NCI-H82 treated with DMSO at 0.1 percent for 48 hours (cell line): ENCODE results near the gene SCN1A.
A peak's percentile ranks its signal among the peaks of the same experiment; 100 is the strongest.
"Not testable (repeated sequence)": the region's sequence is repeated elsewhere in the genome, so short reads cannot be mapped to it uniquely, and the experiment has no call there.

Source experiments
- DNase-seq: peaks from one replicate; lab custom pipeline; 2025; ENCODE audit not compliant: unreplicated experiment; lab: John Stamatoyannopoulos, UW

Gene SCN1A

DNA sequence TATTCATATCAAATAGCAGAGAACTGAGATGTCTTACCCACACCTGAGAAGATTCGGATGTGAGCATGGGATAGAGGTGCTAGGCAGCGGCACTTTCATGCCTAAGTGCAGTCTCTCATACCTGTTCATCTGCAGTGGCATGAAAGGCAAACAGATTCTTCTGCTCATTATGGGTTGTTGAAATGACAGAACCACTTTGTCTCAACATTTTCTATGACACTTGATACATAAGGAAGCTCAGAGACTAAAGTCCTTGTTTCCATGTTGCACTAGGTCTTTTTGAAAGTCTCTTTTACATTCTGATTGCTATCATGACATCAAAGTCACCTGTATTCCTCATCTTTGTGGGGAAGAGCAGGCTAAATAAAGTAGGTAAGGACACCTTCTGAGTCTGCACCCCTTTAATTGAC lies 8.0 kb upstream of the SCN1A start:
- DNase-seq: no peak

DNA sequence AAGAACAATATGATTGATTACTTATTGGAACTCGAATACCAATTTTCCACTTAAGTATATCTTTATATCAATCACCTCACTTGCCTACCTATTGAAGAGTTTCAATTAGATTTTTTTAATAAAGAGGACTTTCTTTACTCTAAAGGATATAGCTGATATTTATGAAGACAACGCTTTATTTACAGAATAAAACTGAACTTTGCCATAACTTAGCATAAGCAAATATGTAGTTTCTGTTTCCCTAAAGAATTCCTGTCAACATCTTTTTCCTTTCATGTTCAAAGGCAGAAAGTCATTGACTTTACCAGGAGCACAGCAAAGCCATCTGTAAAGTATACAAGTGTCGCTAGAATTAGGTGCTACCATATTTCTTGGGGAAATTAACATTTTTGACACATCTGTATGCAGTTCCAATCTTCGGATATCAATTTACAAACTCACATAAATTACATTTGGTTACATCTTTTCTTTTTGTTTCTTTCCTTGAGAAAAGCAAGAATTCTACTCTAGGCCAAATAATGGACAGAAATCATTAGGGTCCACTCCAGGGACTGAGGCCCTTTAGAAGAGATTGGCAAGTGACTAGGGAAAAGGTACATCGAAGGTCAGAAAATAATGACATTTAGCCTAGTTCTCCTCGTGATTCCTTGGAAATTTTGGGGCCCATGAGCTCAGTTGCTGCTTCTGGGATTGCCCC lies 7.5 kb upstream of the SCN1A start:
- DNase-seq: no peak

DNA sequence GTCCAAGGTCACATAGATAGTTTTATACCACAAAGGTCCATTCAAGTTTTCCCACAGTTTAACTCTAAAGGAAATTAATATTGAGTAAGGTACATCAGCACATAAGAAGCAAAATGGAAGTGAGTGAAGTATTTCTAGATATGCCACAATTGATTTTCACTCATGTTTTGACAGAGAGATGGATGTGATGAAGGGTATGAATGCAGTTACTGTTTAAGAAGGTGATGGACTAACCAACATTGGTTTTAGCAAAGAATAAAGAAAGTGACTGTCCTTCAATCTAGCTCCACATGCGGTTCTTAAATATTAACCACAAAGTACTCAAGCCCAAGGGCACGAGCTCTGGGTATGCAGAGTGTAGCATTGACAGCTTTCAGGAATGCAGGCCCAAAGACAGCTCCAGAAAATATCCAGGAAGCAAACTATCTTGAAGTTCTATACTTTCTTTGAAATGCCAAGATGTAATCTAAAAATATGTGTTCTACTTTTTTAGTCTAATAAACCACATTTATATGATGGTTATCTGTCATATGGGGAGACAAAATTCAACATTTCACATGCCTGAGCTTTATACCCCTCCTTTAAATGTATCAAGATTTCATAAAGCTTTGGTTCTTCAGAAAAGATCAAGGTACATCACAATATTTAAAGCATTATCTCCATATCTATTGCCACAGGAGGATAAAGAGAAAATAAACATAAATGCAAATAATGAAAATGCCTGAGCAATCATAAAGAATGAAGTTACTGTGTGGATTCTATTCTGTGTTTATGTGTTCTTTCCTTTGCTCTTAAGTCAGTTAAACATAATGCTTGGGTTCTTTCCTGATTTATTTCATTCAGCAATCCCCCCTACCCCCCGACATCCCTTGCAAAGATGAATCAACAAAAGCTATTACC lies 6.7 kb upstream of the SCN1A start:
- no peak for DNase-seq

- no peak for DNase-seq
Observed at GRCh38 chr2:166133653-166134052, 5.8 kb upstream of the SCN1A start.

GRCh38 chr2:166128156-166128505 lies 311 bp upstream of the SCN1A start:
- DNase-seq: no peak

GRCh38 chr2:166126007-166126639 lies 1.7 kb downstream of the SCN1A start:
- no peak for DNase-seq

DNA sequence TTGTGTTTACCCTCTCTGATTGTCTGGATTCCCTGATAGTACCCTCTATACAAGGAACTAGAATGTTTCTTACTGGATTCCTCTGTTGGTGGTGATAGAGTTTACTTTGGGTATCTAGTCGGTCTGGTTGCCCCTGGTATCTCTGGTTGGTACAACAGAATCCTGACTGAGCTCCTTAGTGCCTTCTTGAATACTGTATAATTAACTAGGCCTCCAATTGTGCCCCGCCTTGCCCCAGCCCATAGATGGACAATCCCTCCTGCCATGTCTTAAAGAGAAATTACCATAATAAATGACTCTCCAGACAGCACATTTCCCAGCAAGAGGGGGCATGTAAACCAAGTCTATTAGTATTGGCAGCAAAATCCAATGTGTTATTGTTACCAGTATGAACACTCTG lies 2.3 kb downstream of the SCN1A start:
- DNase-seq: no peak

- DNase-seq: no peak
Observed at GRCh38 chr2:166118180-166118579, 9.6 kb downstream of the SCN1A start.

DNA sequence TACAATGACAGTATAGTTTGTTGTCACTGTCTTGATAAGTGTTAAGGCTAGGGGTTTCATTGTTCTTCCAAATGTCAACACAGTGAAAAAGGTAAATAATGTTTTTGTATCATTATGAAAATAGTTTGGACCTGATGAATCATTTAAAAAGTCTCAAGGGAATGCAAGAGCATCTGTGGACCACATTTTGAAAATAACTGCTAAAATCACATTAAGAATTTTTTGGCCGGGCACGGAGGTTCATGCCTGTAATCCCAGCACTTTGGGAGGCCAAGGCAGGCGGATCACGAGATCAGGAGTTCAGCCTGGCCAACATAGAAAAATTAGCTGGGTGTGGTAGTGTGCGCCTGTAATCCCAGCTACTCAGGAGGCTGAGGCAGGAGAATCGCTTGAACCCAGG lies 10.3 kb downstream of the SCN1A start:
- no peak for DNase-seq

GRCh38 chr2:166115589-166115988 lies 12.2 kb downstream of the SCN1A start:
- no peak for DNase-seq

GRCh38 chr2:166112193-166112605 lies 15.6 kb downstream of the SCN1A start:
- no peak for DNase-seq

DNA sequence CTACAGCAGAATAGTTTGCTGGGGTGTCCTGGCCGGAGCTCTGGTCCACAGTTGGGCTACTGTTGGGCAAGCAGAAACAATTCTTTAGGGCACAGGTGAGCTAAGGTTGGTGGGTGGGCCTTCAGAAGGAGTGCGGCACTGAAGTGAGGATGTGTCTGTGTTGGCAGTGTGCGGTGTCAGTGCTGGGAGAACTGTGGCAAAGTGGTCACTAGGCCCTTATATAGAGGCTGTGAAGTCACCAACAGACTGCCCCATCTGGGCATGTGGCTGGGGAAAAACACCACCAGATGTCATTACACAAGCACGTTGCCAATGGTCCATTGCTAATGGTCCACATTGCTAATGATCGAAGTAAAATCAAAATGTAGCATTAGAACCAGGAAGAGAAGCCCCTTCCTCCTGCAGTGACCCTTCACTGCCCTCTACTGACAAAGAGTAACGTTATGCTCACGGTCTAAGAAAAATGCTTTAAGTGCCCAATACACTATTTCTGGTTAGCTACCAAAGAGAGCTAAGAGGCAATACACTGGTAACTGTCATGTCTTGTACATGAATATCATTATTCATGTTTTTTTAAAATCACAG lies 21.3 kb downstream of the SCN1A start:
- peak; percentile 74 for DNase-seq

DNA sequence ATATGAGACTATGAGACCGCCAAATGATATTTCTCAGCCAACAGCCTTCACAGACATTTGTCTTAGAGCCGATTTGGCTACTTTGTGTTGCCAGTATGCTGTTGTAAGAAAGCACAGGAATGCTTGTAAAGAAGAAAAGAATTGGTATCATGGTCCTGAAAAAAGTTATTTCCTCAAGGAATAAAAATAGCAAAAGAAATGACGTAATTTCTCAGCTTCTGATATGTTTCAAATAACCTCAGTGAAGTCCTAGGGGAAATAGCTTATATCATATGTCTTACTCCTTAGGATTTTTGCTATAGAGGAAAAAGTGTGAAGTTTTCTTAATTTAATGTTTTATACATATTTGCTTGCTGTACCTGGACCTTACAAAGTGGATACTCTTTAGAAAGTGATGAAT lies 23.0 kb downstream of the SCN1A start:
- DNase-seq: no peak

DNA sequence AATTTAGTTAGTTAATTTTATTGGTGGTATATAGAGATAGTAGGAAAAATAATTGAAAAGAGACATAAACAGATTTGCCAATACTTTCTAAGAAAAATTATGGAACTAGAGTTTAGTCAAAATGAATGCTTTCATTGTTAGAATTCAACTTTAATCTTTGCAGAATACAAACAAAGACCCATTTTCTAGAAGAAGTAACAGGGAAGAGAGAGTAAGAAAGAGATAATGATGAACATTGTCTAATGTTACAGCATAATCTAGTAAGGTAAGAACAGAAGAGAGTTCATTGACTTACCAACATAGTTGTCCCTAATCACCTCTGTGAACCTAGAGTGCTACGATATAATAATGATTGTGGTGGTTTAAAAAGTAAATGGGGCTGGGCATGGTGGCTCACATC lies 23.7 kb downstream of the SCN1A start:
- no peak for DNase-seq

GRCh38 chr2:166103277-166103676 lies 24.5 kb downstream of the SCN1A start:
- not testable (repeated sequence) for DNase-seq

DNA sequence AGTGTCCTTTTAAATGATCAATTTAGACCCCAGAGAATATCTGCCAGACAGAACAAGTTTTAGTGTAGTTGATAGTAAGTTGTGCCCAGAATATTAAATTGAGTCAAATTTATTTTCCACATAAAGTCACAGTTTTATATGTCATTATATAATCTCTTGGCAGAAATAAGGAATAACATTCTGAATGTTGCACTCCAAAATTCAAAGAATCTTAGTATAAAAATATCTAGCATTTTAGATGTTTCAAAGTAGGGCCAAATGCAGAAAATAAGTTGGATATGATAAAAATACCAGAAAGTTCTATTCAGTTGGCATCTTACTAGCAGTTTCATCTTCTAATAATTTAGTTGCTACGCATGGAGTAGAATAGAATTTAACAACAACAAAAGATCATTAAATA lies 33.5 kb downstream of the SCN1A start:
- DNase-seq: no peak

GRCh38 chr2:166092889-166093288 lies 34.9 kb downstream of the SCN1A start:
- DNase-seq: no peak

DNA sequence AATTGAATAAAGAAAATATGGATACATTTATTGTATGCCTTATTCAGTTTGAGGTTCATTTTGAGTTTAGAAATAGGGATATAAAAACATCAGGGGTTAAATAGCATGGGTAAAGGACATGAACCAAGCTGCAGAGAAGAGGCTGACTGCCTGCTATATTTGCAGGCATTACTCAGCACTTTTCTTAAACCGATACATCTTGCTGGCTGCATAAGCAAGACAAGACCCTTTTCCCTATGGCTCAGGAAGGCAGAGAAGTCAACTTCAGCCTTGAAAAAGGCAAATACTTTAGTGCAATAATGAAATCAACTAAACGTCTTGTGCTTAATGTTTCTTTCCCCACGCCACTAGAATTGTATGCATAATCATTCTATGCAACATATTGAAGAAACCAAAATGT lies 36.4 kb downstream of the SCN1A start:
- DNase-seq: no peak

DNA sequence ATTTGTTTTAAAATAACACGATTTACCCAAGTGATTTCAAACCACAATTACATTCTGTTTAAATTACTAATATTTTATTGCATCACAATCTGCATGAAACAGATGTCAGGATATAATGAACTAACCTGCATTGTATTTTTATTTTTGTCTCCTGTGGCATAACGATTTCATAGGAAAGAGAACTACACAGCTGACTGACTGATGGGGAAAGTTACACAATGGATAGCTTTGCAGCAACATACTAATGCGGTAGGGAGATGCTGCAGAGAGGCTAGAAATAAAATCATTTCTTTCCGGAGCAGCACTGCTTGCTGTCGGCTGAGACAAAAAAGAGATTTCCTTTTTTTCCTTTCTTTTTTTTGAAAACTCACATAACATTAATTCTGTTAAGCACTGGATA lies 36.9 kb downstream of the SCN1A start:
- no peak for DNase-seq

- no peak for DNase-seq
Observed at GRCh38 chr2:166090346-166090745, 37.5 kb downstream of the SCN1A start.

GRCh38 chr2:166088634-166089033 lies 39.2 kb downstream of the SCN1A start:
- DNase-seq: no peak

- DNase-seq: no peak
Observed at GRCh38 chr2:166084301-166084700, 43.5 kb downstream of the SCN1A start.
